Epithelial cell of proximal tubule (primary cell): Measurements from ENCODE around the gene RAF1. TPM values are rescaled to one million over a fixed set of nuclear protein-coding genes. Genes with fewer than 3 reads are reported as not detected.
A peak's percentile ranks its signal among the peaks of the same experiment; 100 is the strongest.

Experiments used
- DNase-seq: peaks from one replicate; pipeline ENCODE4 v3.0.0-alpha.2; 2011; ENCODE audit warnings: low read depth
- H3K4me3 ChIP-seq: 2 replicates; pipeline ENCODE4 v1.5.1; 2011; ENCODE audit warnings: low read depth, mild to moderate bottlenecking, low read length
- CTCF ChIP-seq: conservative IDR thresholded peaks from 2 replicates; pipeline ENCODE4 v1.5.1; 2012; ENCODE audit warnings: low read depth, mild to moderate bottlenecking, low read length
- total RNA-seq: library from RNA; depleted of rRNA; stranded (reverse); fragments of >200 nt; gene quantifications from 2 replicates; pipeline ENCODE4 v1.2.3, GENCODE V29; 2015

RAF1 gene
- total RNA-seq, 1 donor from 2014 or later, result 63.4 TPM

GRCh38 chr3:12536423-12536822, 127.5 kb downstream of the RAF1 start:
- no peak for DNase-seq
- TF ChIP-seq CTCF, result peak; percentile 10
- no peak overlapping the region for H3K4me3 ChIP-seq

Other genes starting within 250 kb of the RAF1 start
- gene TSEN2, start 179.6 kb downstream of the RAF1 start, total RNA-seq, result 6.3 and 20.6 TPM in 2 replicates
- 0.23 and 0.65 TPM in 2 replicates for gene MKRN2OS, start 118.6 kb downstream of the RAF1 start, total RNA-seq
- gene MKRN2, start 107.0 kb downstream of the RAF1 start, total RNA-seq, result 34.2 and 37.4 TPM in 2 replicates
- 3.0 and 11.8 TPM in 2 replicates for gene TMEM40, start 95.1 kb upstream of the RAF1 start, total RNA-seq
- 5.9 and 6.1 TPM in 2 replicates for gene CAND2, start 132.6 kb upstream of the RAF1 start, total RNA-seq
- gene RPL32, start 177.4 kb upstream of the RAF1 start, total RNA-seq, result 1,030 and 1,169 TPM in 2 replicates